Osteocyte (in vitro differentiated cells): ENCODE measurements around the gene TAF11L4. TPM values are rescaled to one million over a fixed set of nuclear protein-coding genes. Genes with fewer than 3 reads are reported as not detected.
"Not testable (repeated sequence)": the region's sequence is repeated elsewhere in the genome, so short reads cannot be mapped to it uniquely, and the experiment has no call there.

ENCODE experiments used
- DNase-seq: peaks from one replicate; pipeline ENCODE4 v3.0.0; 2021; ENCODE audit warnings: mixed read lengths; ENCODE audit not compliant: unreplicated experiment; ENCODE audit errors: extremely low spot score
- H3K27ac Mint-ChIP-seq: one replicate; pipeline ENCODE4 v1.8.0; 2021; ENCODE audit warnings: mild to moderate bottlenecking, mixed read lengths; ENCODE audit not compliant: unreplicated experiment
- H3K27me3 Mint-ChIP-seq: one replicate; pipeline ENCODE4 v1.8.0; 2021; ENCODE audit warnings: mixed read lengths; ENCODE audit not compliant: unreplicated experiment
- H3K36me3 Mint-ChIP-seq: one replicate; pipeline ENCODE4 v1.8.0; 2021; ENCODE audit warnings: mixed read lengths; ENCODE audit not compliant: unreplicated experiment
- H3K4me1 Mint-ChIP-seq: one replicate; pipeline ENCODE4 v1.8.0; 2021; ENCODE audit warnings: mixed read lengths; ENCODE audit not compliant: unreplicated experiment
- H3K4me3 Mint-ChIP-seq: one replicate; pipeline ENCODE4 v1.8.0; 2021; ENCODE audit warnings: mild to moderate bottlenecking, moderate library complexity, mixed read lengths; ENCODE audit not compliant: unreplicated experiment
- H3K9me3 Mint-ChIP-seq: one replicate; pipeline ENCODE4 v1.8.0; 2021; ENCODE audit warnings: mixed read lengths; ENCODE audit not compliant: unreplicated experiment
- total RNA-seq: library from RNA; stranded (reverse); gene quantifications from 2 replicates; pipeline ENCODE4 v1.2.1, GENCODE V29; 2021

TAF11L4 gene
- total RNA-seq, 1 donor from 2014 or later: not detected

DNA sequence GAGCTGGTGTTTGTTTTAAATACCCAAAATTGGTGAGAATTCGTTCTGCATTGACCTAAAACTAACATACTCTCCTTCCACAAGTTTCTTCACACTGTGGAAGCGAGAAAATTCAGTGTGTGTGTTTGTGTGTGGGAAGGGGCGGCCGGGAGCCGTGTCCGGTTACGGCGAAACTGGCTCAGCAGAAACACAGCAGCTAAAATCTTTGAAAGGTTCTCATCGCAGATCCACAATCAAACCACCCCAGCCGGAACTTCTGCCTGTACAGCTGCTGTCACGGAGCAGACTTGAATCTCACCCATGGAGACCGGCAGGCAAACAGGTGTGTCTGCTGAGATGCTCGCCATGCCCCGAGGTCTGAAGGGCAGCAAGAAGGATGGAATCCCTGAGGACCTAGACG, 3.3 kb downstream of the TAF11L4 start, which contains the start of gene TAF11L5:
Gene TAF11L5, plus strand, starts transcription at position 301 of the 400 bp plus-strand sequence.
- H3K27me3 Mint-ChIP-seq, H3K4me3 Mint-ChIP-seq, H3K9me3 Mint-ChIP-seq, DNase-seq, H3K36me3 Mint-ChIP-seq, H3K4me1 Mint-ChIP-seq, H3K27ac Mint-ChIP-seq: not testable (repeated sequence)

DNA sequence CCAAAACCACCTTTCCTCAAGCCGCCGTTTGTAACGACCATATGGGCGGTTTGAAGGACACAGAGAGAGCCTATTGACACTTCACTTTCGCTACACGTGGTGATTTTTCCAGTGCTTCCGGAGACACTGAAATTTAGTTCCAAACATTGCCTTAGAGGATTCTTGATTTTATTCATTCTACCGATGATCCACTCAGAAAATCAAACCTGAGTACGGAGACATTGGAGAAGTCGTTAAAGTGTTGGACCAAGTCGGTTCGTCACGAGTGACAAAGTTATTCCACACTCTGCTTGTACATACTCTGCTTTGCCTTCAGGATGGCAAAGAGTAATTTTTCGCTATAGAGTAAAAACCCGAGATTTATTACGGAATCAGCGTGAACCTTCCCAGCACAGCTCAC, 4.9 kb downstream of the TAF11L4 start:
- not testable (repeated sequence) for H3K4me3 Mint-ChIP-seq, H3K27ac Mint-ChIP-seq, H3K4me1 Mint-ChIP-seq, H3K27me3 Mint-ChIP-seq, H3K9me3 Mint-ChIP-seq, H3K36me3 Mint-ChIP-seq
- peak; percentile 95 for DNase-seq

- H3K9me3 Mint-ChIP-seq, H3K27me3 Mint-ChIP-seq, H3K36me3 Mint-ChIP-seq, DNase-seq, H3K4me1 Mint-ChIP-seq, H3K27ac Mint-ChIP-seq, H3K4me3 Mint-ChIP-seq: not testable (repeated sequence)
Measured at GRCh38 chr5:17528369-17528768, 6.8 kb downstream of the TAF11L4 start, which contains the start of gene TAF11L6. TSS of gene TAF11L6 (plus strand) at chr5:17528669.

Other genes starting within 250 kb of the TAF11L4 start
- gene TAF11L2, start 23.6 kb upstream of the TAF11L4 start, total RNA-seq: not detected in 2 replicates
- gene TAF11L3, start 3.4 kb upstream of the TAF11L4 start, total RNA-seq: not detected in 2 replicates
- not detected in 2 replicates for gene TAF11L5, start 3.4 kb downstream of the TAF11L4 start, total RNA-seq
- gene TAF11L6, start 6.9 kb downstream of the TAF11L4 start, total RNA-seq: not detected in 2 replicates
- gene TAF11L7, start 64.0 kb downstream of the TAF11L4 start, total RNA-seq: not detected in 2 replicates
- not detected in 2 replicates for gene TAF11L8, start 69.2 kb downstream of the TAF11L4 start, total RNA-seq
- not detected in 2 replicates for gene TAF11L9, start 72.6 kb downstream of the TAF11L4 start, total RNA-seq
- not detected in 2 replicates for gene TAF11L10, start 76.0 kb downstream of the TAF11L4 start, total RNA-seq
- not detected in 2 replicates for gene TAF11L11, start 82.4 kb downstream of the TAF11L4 start, total RNA-seq
- gene TAF11L12, start 88.6 kb downstream of the TAF11L4 start, total RNA-seq: not detected in 2 replicates
- gene TAF11L13, start 110.3 kb downstream of the TAF11L4 start, total RNA-seq: not detected in 2 replicates
- gene TAF11L14, start 112.7 kb downstream of the TAF11L4 start, total RNA-seq: not detected in 2 replicates